ENCODE data around the gene CELSR2.
A peak's percentile ranks its signal among the peaks of the same experiment; 100 is the strongest.

The CELSR2 gene

DNA sequence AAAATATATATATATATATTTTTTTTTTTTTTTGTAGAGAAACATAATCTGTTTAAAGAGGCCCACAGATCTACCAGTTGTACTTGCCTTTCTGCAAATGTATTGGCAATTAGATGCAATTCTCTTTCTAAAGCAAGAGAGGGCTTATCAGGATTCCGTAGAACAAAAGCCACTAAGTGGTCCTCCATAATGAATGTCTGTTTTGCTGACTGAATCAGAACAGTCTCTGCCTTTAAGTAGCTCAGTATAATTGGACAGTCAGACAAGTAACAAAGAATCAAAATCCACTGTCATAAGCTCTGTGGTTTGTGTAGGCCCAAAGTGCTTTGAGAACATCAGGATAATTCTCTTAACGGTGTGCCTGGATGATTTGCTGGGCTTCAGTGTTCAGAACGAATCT, 18.3 kb upstream of the CELSR2 start:
- H3K4me3 ChIP-seq (ENCODE audit: low read depth, low read length), result no peak overlapping the region
- TF ChIP-seq, protein P1, sequence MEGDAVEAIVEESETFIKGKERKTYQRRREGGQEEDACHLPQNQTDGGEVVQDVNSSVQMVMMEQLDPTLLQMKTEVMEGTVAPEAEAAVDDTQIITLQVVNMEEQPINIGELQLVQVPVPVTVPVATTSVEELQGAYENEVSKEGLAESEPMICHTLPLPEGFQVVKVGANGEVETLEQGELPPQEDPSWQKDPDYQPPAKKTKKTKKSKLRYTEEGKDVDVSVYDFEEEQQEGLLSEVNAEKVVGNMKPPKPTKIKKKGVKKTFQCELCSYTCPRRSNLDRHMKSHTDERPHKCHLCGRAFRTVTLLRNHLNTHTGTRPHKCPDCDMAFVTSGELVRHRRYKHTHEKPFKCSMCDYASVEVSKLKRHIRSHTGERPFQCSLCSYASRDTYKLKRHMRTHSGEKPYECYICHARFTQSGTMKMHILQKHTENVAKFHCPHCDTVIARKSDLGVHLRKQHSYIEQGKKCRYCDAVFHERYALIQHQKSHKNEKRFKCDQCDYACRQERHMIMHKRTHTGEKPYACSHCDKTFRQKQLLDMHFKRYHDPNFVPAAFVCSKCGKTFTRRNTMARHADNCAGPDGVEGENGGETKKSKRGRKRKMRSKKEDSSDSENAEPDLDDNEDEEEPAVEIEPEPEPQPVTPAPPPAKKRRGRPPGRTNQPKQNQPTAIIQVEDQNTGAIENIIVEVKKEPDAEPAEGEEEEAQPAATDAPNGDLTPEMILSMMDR (IDR thresholded peaks at IDR 0.05; ENCODE audit: low read depth, low read length), result no peak

DNA sequence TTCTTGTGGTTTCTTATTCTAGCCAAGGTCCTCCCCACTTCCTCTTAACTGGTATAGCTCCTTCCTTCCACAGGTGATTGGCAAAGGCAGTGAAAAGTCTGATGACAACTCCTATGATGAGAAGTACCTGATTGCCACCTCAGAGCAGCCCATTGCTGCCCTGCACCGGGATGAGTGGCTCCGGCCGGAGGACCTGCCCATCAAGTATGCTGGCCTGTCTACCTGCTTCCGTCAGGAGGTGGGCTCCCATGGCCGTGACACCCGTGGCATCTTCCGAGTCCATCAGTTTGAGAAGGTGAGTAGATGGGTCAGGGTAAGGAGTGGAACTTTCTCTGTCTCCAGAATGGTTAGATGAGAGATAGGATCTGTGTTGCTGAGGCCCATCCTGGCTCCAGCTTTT, 14.2 kb upstream of the CELSR2 start:
- TF ChIP-seq, protein P1 (IDR thresholded peaks at IDR 0.05; ENCODE audit: low read depth, low read length), result no peak
- no peak overlapping the region for H3K4me3 ChIP-seq (ENCODE audit: low read depth, low read length)

DNA sequence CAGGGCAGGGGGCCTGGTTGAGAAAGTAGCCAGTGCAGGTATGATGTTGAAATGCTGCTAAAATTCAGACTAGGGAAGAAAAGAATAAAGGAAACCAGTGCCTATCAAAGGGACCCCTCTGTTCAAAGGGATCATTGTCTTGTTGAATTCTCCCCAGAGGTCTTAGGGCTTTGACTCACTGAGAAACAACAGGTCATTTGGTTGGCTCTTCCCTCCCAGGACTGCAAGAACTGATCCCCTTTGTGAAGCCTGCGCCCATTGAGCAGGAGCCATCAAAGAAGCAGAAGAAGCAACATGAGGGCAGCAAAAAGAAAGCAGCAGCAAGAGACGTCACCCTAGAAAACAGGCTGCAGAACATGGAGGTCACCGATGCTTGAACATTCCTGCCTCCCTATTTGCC, 11.8 kb upstream of the CELSR2 start:
- TF ChIP-seq, protein P1 (IDR thresholded peaks at IDR 0.05; ENCODE audit: low read depth, low read length), result no peak
- H3K4me3 ChIP-seq (ENCODE audit: low read depth, low read length), result no peak overlapping the region

DNA sequence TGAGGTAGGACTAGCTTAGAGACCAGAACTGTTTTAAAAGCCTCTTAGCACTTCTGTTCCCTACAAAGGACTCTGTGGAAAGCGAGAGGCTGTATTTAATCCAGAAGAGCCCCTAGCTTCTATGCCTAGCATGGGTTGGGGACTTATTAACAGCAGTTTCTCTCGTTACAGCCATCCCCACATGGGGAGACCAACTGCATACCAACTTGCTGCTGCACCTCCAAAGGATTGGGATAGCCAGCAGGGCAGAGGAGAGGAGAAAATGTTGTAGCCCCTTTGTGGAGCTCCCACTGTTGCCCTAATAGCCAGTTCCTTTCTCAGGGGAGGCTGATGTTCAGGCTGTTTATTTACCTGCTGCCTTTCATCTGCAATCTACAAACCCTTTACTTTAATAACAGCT, 11.0 kb upstream of the CELSR2 start:
- H3K4me3 ChIP-seq (ENCODE audit: low read depth, low read length), result no peak overlapping the region
- TF ChIP-seq, protein P1 (IDR thresholded peaks at IDR 0.05; ENCODE audit: low read depth, low read length), result no peak

DNA sequence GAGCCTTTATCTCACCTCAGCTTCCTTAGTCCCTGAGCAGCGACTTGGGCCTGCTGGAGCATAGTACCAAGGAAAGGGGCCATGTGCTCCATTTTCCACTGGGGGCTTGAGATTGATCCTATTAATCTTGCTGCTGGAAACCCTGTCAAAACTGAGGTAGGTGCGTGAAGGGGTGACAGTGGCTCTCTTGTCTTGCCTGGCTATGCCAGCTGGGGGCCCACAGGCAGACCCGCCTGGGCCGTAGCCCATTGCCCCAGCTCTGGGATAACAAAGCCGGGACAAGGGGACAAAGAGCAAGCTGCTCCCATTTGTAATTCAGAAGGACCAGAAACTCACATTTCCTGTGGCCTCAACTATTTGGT, 10.3 kb upstream of the CELSR2 start:
- H3K4me3 ChIP-seq (ENCODE audit: low read depth, low read length), result no peak overlapping the region
- TF ChIP-seq, protein P1 (IDR thresholded peaks at IDR 0.05; ENCODE audit: low read depth, low read length), result no peak

DNA sequence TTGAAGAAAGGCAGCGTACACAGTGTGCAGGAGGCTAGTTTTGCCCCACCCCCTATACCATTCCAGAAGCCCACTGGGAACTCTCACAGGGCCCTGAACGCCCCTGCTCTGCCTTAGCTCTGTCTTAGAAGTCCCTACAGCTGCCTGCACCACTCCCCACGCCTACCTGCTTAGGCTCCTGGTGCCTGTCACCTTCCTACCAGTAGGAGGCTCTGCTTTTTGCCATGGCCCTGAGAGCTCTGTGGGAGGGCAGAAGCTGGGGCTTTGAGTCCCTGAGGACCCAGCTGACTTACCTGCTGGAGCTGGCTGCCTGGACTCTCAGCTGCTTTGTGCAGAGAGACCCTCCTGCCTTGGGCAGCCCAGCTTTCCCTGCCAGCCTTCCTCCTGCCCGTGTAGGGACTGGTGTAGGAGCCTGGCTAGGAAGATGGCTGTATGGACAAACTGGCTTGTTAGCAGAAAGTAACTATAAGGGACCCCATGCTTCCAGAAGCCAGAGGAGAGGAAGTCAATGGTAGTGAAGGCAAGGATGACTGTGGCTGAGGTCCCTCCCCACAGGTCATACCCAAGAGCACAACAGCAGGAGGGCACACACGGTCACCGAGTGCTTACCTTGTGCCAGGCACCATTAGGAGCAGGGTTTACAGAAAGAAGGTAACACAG, 9.8 kb upstream of the CELSR2 start:
- TF ChIP-seq, protein P1 (IDR thresholded peaks at IDR 0.05; ENCODE audit: low read depth, low read length), result peak; percentile 73

DNA sequence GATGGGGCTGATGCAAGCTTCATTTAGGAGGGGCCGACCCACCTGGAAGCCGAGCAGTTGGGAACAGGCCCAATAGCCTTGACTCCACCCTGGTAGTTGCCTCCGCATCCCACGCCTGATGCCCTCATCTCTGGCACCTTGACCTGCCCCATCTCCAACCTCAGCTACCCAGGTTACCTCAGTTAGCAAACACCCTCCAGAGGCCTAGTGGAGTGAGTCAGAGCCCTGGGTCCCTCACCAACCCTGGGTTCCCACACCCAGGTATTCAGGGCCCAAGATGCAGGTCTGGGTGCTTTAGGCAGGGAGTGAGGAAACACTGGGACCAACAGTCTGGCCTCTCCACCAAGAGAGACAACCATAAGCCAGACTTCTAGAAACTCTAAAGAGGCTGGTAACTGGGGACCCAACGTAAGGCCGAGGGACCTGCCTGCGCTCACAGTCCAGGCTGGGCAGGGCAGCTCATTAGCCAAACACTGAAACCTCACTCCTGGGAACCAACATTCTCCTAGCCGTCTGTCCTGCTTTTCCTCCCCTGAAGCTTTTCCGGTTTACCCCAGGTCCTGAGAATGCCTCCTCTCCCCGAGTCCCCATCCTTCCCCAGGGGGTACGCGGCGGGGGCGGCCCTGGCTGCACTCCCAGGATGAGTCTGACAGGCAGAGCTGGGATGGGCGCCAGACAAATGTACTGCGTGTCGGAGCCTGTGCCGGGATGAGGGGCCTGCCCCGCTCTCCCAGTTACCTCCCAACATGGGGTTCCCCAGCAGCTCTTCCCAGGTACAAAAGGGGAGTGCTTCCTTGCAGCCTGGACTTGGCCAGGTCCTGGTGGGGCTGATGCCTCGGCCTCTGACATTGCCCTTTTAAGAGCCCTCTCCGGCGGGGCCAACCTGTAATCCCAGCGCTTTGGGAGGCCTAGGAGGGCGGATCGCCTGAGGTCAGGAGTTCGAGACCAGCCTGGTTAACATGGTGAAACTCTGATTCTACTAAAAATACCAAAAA, 8.9 kb upstream of the CELSR2 start:
- TF ChIP-seq, protein P1 (IDR thresholded peaks at IDR 0.05; ENCODE audit: low read depth, low read length), result no peak
- no peak overlapping the region for H3K4me3 ChIP-seq (ENCODE audit: low read depth, low read length)

More for the DNA sequence above, 9.8 kb upstream of the CELSR2 start:
- H3K4me3 ChIP-seq (ENCODE audit: low read depth, low read length), result no peak overlapping the region
